GM18867 (cell line): ENCODE data around the gene EOGT.
A peak's percentile ranks its signal among the peaks of the same experiment; 100 is the strongest.

Experiments used
- ATAC-seq: cut with Tn5 transposase; IDR thresholded peaks from one replicate; pipeline ENCODE4 v1.9.1; 2021; ENCODE audit warnings: mild to moderate bottlenecking, moderate library complexity; ENCODE audit not compliant: unreplicated experiment

The EOGT gene

DNA sequence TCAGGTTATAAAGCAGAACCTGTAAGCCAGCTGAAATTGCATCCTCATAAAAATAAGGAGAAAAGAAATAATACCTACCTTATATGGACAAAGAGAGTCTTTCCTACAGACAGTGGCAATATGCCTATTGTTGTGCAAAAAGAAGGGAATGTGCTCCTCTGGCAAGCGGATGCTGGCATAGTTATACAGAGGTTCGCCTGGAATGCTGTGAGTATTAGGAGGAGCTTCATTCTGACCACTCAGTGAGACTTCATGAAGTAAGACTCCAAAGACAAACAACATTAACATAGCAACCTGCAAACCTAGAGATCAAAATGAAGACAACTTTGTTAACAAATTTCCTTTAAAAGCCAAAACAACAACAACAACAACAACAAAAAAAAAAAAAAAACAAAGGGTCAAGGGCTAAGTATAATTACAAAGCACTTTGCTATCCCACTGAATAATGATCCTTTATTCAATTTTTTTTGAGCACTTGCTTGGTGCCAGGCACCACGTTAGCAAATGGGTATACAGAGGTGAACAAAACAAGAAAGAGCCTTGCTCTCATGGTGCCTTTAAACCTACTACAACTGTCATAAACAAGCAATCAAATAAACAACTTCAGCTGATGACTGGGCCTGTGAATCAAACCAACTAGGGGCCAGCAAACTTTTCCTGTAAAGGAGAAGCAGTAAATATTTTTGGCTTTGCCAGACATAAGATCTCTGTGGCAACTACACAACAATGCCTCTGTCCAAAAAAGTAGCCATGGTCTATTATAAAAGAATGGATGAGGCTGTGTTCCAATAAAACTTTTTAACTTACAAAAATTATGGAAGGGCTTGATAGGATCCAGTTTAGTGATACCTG lies 3.7 kb downstream of the EOGT start:
- ATAC-seq = no peak

DNA sequence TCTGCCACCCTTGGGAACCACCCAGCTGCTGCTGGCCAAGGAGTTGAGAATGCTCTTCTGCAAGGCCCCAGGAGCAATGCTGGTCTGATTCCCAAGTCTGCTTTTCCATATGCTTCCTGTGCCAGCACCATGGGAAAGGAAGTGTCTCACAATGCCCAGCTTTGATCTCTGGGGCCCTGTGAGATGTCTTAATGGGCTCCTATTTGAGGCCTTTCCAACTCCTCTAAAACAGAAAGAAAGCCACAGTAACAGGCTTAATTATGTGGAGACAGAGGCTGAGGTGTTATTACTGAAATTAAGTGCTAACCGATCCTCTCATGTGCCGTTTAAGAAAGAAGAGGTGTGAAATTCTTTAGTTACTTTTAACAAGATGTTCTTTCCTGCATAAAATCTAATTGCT lies 4.5 kb downstream of the EOGT start:
- ATAC-seq = no peak

DNA sequence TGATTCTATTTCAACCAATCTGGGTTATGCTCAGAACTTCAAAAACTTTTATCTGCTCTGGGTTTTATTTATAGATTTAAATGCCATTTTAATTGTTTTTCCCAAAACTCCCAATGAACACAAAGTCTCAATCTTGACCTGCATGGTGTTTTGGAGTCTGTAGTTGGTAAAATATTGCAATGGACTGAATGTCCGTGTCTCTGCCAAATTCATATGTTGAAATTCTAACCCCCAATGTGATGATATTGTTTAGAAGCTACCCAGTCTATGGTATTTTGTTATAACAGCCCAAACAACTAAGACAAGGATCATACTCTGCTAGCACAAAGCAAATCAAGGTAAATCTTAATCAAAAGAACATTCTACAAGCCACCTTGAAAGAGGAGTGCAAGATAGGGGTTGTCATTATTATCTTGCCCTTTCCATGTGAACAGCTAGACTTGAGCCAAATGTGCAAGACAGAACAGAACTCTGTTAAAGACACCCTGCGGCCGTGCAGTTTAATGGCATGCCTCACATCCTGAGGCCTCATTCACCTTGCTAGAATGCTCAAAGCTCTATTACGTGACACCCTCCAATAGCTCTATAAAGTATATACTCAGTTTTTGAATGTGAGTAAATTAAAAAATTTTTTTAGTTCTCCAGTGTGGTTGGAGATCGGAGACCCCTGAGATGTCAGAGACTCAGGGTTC lies 7.5 kb downstream of the EOGT start:
- no peak for ATAC-seq

DNA sequence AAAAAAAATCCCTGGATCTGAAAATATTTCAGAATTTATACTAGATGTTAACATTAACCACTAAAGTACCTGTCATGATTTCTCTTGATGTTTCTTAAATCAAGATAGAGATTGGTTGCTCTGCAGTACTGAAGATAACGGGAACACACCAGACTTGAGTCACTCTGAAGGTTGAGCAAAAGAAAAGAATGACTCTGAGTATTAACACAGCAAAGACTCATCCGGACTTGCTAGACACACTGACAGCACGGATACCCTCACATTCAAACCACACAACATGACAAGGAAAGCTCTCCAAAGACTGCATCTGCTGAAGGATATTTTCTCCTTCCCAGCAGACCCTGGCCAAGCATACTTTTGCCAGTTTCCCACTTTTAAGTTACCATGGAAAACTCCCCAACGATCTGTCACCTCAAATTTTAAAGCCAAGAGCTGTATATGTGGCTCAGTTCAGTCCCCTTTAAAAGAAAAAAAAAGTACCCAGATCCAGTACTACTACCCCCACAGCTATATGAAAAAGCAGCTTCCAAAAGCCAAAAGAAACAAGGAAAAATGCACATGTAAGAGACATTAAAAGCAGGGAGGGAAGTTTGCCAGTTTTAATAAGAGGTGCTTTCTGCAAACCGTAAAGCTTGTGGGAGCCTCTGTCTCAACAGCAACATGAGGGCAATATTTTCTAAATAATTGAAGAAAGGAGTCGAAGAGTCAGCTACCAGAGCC lies 8.3 kb downstream of the EOGT start:
- no peak for ATAC-seq

DNA sequence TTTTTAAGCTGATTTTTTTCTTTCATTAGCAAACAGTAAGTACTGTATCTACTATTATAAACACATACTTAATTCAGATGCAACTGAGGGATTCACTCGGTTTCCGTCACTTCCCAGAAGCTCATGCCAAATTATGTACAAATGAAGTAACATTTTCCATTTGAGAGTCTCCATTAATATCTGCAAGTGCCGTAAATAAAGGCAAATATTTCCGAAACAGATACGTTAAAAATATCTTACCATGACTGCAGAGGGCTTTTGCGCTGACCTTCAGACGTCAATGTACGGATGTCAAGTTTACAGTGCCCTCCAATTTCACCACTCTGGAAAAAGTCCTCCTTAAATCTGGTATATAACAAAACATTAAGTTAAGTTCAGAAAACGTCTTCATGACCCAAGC lies 9.3 kb downstream of the EOGT start:
- ATAC-seq = no peak

DNA sequence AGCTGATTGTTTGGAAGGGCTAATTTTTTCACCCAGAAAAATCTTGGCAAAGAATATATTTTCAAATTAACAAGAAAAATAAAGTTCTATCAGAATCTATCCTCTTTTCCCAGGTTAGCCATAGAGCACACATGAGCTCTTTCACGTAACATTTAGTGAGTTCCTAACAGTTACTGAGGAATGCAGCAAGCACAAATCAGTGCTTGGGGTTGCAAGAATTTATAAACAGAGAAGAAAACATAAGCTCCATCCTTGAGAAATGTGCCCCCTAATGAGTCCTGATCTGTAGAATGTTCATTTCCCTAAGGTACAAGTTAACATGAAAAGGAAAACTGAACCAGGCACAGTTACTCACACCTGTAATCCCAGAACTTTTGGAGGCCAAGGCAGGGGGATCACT lies 13.9 kb downstream of the EOGT start:
- ATAC-seq = no peak

DNA sequence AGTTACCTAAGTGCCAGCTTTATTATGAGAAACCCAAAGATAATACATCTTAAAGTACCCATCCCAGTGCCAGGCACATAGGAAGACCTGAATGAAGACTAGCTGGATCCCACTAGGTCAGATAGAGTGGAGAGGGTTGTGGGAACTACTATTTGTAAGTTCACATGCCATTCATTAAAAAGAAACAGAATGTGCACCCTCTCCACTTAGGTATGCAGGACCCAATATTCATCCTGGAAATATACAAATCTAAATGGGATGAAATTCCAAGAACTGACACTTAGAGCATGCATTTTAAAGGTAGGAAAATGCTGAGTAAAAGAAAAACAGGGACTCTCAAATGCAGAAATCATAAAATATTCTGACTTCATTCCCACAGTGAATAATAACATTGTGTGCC lies 14.3 kb downstream of the EOGT start:
- ATAC-seq = no peak

DNA sequence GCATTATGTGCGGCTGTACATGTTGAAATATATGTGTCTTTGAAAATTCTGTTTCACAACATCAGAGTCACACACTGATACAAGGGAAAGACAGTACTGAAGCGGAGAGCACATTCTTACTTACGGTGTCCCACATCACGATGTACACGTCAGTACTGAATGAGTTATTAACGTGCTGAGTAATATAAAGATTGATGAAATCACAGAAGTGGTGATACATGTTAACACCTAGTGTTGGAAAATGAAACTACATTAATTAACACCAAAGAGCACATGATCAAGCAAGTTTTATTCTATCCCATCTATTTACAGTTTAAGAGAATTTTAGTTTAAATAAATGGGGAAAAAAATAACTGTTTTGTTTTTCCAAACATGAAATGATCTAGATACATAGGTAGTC lies 15.6 kb downstream of the EOGT start:
- peak; percentile 94 for ATAC-seq

DNA sequence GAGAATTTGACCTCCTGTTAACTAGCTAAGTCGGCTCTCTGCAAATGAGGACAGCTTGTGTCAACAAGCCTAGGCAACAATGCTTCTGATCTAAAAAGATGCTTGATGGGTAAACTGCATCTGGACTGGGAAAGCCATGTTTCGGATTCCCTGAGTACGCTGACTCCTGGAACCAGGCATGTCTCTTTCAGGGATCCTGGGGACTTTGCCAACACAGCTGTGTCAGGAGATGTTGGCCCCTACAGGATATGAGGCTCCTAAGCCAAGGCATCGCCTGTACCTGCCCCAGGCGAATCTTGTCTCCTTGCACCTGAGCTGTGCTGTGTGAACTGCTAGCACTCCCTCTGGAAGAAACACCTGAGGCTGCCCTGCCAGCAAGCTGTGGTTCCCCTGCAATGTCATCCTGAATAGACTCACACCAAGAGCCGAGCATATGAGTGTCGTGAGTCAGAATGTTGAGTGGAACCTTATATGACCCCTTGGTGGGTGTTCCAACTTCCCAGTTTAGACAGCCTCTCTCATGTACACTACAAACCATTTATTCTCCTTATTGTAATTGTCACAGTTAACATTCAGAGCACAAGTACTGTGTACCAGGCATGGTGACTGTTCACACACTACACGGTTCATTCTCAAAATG lies 17.0 kb downstream of the EOGT start:
- no peak for ATAC-seq

DNA sequence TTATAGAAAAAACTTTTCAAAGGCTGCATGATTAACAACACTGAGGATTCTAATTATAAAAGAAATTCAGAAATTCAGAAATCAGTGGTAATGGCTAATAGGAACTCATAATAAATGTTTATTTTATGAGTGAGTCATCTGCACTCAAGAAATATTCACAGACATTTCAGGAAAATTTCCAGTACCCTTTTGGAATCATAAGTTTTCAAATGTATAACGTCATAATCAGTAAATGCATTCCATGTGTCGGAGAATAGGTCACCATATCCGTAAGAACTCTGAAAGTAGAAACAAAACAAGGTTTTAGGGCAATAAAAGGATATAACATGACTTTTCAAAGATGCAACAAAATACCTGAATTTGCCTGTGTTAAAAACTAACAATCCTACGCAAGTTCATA lies 24.7 kb downstream of the EOGT start:
- no peak for ATAC-seq

DNA sequence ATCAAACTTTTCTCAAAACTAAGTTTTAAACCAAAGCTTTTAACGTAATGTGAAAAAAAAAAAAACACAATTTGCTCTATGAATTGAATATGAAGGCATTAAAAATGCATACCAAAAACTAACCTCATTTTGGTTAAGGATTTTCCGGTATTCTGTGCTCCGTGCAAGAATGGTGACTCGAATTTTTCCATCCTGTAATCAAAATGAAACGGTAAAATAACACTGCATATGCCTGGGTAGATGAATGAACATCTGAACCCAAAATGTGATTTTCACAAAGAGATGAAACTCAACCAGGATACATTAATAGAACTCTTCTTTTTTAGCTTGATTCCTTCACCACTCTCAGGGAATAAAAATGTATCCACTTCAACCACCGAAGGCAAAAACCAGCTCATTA lies 26.2 kb downstream of the EOGT start:
- ATAC-seq = no peak

DNA sequence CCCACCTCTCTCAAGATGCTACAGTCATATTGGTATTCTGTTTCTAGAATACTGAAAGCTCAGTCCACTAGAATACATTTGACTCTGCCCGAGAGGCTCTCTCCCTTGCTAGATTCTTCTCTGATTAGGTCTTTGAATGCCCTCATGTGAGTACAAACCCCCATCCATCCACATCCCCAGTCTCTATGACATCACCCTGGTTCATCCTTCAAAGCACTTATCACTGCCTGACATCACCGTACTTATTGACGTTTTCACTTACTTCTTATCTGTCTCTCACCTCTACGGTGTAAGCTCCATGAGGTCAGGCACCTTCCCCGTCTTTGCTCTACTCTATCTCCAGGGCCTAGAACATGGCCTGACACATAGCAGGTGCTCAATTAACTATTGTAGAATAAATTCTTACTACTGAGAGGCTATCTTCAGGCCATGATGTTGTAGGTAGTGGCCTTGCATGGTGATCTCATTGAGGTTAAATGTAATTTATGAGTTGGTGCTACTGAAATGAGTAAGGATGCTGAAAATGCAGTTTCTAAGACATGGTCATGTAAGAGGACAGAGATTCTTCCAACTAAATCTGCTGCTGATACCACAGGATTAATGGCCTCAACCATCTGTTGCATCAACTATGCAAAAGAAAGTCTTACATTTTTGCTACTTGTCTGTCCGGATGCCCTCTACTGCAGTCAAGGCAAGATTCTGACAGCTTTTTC lies 26.8 kb downstream of the EOGT start:
- ATAC-seq = no peak

DNA sequence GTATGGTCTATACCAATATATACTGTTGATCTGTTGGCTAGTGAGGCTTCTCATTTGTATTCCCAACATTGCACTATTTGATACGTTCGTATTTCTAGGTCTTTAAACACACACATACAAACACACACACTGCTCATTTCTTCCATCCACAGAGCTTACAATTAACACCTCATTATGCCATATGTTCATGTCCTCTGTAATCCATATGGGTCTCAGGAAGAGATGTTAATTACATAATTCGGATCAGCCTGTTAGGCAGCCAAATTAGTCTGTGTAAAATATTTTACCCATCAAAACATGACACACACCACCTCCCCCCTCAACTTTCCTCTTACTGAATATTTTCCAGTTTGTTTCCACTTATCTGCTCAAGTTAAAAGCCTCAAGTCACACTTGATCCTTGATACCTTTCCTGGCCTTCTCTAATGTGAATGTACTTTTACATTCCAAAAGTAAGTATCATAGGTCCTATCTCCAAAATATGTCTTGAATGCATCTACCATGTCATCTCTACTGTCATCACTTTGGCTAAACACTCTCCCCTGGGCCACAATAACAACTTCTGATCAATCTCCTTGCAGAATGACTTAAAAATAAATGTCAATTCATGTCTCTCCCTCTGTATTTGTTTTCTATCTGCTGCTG lies 28.2 kb downstream of the EOGT start:
- ATAC-seq = no peak

DNA sequence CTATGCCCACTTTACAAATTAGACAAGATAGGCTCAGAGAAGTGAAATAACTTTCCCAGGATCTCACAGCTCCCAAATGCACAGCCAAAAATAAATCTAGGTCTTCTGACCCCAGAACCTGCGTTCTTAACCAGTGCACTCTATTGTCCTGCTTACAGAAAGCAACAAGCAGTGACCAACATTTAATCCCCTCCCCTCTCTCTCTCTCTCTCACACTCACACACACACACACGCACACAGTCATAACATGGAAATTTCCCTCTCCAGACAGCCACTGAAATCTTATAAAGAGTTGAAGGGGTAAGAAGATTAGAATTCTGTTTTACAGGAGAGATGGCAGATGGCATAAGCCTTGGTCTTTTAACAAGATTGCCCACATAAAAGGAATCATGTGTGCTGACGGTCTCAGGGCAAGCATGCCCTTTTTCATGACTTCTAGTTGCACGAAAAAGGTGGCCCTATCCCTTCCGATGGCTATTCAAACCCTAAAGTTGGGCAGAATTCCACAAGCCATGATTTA lies 29.4 kb downstream of the EOGT start:
- ATAC-seq = no peak

DNA sequence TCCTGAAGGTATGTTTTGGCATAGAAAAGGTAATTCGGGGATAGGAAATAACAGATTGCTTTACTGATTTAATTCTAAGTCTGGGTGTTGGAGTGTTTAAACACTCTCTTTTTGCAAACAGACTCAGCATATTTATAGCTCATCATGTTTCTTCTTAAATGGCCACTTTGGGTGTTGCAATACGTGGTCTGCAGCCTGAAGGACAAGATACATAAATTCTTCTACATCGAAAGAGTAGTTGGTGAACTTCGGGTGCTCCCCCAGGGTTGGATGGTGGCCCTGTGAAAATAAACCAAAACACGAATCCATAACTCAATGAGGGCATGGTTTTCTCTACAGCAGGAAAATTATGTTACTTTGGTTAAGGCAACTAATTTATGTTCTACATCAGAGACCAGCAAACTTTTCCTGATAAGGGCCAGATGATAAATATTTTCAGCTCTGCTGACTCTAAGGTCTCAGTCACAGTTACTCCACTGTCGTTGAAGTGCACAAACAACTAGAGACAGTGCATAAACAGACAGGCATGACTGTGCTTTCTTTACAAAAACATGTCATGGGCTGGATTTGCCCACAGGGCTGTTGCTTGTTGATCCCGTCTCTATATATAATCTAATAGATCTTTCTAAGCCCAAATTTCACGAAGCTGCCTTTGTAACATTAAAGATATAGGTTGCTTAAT lies 35.9 kb downstream of the EOGT start:
- ATAC-seq = no peak

DNA sequence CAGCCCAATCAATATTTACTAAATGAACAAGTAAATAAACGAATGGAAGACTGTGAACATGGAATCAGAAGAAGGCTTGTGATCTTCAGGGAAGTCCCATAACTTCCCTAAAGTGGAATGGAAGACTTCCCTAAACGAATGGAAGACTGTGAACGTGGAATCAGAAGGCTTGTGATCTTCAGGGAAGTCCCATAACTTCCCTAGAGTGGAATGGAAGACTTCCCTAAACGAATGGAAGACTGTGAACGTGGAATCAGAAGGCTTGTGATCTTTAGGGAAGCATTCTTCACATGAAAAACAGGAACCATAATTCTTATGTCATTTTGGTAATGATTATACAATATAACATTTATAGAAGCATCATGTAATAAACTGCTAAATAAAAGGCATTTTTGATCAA lies 38.8 kb downstream of the EOGT start:
- no peak for ATAC-seq

DNA sequence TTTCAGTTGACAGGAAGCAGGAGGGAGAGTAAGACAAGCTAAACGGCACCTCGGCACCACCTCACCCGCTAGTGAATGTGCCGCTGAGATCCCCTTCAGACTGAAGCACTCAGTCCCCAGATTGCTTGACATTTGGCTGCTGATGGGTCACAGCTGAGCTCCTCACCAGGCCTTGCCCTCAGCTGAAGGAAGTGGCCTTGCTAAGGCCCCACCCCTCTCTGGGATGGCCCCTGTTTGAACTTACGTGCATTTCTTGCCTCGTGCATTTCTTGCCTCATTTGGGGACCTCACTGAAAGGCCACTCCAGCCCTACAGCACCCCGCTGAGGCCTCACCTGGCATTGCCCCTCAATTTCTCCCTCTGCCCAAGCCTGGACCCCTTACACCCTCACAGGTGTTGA lies 39.8 kb downstream of the EOGT start:
- no peak for ATAC-seq

DNA sequence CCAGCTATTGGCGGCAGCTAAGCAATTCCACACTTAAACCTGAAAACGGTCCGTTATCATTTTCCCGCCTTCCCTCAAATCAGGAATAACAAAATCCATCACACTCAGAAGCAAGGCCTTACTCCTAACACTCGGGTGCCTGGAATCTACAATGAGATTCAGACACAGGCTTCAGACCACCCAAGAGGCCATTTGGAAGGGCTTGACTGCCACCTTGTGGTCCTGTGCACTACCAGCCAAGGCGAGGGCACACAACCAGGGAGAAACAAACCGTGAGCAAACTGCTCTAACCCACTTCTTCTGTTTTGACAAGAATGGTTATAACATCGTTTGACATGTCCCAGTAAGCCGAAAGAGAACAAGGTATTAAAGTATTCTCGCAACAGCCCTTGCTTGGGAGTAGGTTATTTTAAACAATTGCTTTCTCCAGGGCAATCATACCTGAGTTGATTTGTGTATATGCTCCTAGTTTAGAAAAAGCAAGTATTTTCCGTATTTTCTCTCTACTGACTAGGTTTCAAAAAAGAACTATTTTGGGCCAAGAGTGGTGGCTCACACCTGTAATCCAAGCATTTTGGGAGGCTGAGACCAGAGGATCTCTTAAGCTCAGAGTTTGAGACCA lies 41.0 kb downstream of the EOGT start:
- peak; percentile 86 for ATAC-seq

DNA sequence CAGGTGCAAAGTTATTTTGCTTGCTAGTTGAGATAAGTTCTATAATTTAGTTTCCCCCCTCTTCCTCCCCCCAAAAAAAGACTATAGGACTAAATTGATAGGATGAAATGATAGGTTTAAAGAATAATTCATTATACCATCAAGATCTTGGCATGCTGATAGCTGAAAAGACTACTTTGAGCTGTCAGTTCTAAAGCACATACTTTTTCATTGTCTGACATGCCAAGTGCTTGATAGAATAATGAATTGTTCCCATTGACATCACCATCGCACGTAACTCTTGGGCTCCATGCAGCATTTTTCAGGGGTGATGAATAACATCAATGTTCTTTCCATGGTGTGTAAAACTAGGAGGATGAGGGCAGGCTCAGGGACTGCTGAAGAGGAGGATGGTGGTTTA lies 48.8 kb downstream of the EOGT start:
- ATAC-seq = no peak
